MM.1S (cell line): Measurements from ENCODE around the gene CASZ1.

Source experiments
- DNase-seq: peaks from one replicate; pipeline ENCODE4 v3.0.0-alpha.2; 2015
- H2AFZ ChIP-seq: fragments of 300-600 bp; sonication (generic); 2 replicates; pipeline ENCODE4 v1.6.0; 2016; ENCODE audit warnings: antibody characterized with exemption, low read length
- H3F3A ChIP-seq: fragments of 300-600 bp; sonication (generic); 2 replicates; pipeline ENCODE4 v1.6.1; 2016; ENCODE audit warnings: mild to moderate bottlenecking, antibody characterized with exemption, low read length, moderate library complexity, mixed read lengths; ENCODE audit not compliant: insufficient read depth
- H3K27ac ChIP-seq: fragments of 300-600 bp; sonication (generic); 2 replicates; pipeline ENCODE4 v1.5.1; 2016; ENCODE audit warnings: mild to moderate bottlenecking, low read length
- H3K27me3 ChIP-seq: fragments of 300-600 bp; sonication (generic); replicated peaks from 2 replicates; pipeline ENCODE4 v1.6.0; 2016; ENCODE audit warnings: low read length; ENCODE audit not compliant: insufficient read depth
- H3K36me3 ChIP-seq: fragments of 300-600 bp; sonication (generic); replicated peaks from 2 replicates; pipeline ENCODE4 v1.6.1; 2016; ENCODE audit warnings: mild to moderate bottlenecking, low read length, mixed read lengths; ENCODE audit not compliant: insufficient read depth
- H3K4me1 ChIP-seq: fragments of 300-600 bp; sonication (generic); 2 replicates; pipeline ENCODE4 v1.6.1; 2016; ENCODE audit warnings: low read length, mixed read lengths
- H3K4me2 ChIP-seq: fragments of 300-600 bp; sonication (generic); 2 replicates; pipeline ENCODE4 v1.6.0; 2016; ENCODE audit warnings: low read depth, low read length
- H3K4me3 ChIP-seq: fragments of 300-600 bp; sonication (generic); 2 replicates; pipeline ENCODE4 v1.5.1; 2016; ENCODE audit warnings: low read length, mixed read lengths
- H3K79me2 ChIP-seq: fragments of 300-600 bp; sonication (generic); 2 replicates; pipeline ENCODE4 v1.6.1; 2016; ENCODE audit warnings: mixed run types, low read length, mixed read lengths
- H3K9ac ChIP-seq: fragments of 300-600 bp; sonication (generic); 2 replicates; pipeline ENCODE4 v1.6.1; 2016; ENCODE audit warnings: low read length, mixed read lengths
- H3K9me2 ChIP-seq: fragments of 300-600 bp; sonication (generic); replicated peaks from 2 replicates; pipeline ENCODE4 v1.6.1; 2016; ENCODE audit warnings: mild to moderate bottlenecking, low read length, mixed read lengths; ENCODE audit not compliant: insufficient read depth
- H3K9me3 ChIP-seq: fragments of 300-600 bp; sonication (generic); replicated peaks from 2 replicates; pipeline ENCODE4 v1.6.1; 2016; ENCODE audit warnings: mild to moderate bottlenecking, low read length, mixed read lengths; ENCODE audit not compliant: insufficient read depth
- H4K20me1 ChIP-seq: fragments of 300-600 bp; sonication (generic); 2 replicates; pipeline ENCODE4 v1.6.1; 2016; ENCODE audit warnings: mild to moderate bottlenecking, low read length, moderate library complexity, mixed read lengths; ENCODE audit not compliant: insufficient read depth
- CTCF ChIP-seq: fragments of 300-600 bp; sonication (generic); IDR thresholded peaks from 2 replicates; pipeline ENCODE4 v1.5.1; 2016; ENCODE audit warnings: antibody characterized with exemption, low read length, mixed read lengths
- EZH2 ChIP-seq: fragments of 300-600 bp; sonication (generic); optimal IDR thresholded peaks from 2 replicates; pipeline ENCODE3; 2017; ENCODE audit warnings: low read depth, mild to moderate bottlenecking, antibody characterized with exemption, low read length, mixed read lengths
- EZH2phosphoT487 ChIP-seq: fragments of 300-600 bp; sonication (generic); IDR thresholded peaks from 2 replicates; pipeline ENCODE4 v1.6.1; 2018; ENCODE audit warnings: antibody characterized with exemption, low read length

The CASZ1 gene

GRCh38 chr1:10800778-10801177 is 4.3 kb upstream of the CASZ1 start:
- no peaks in the 10 kb centered on the region for H3F3A ChIP-seq
- H3K27ac ChIP-seq, result no peak overlapping the region
- peaks cover 9% of the 10 kb centered on the region for H3K4me1 ChIP-seq
- no peaks in the 10 kb centered on the region for H3K9me2 ChIP-seq
- H3K36me3 ChIP-seq, result no peaks in the 10 kb centered on the region
- TF ChIP-seq EZH2phosphoT487, result no peak
- TF ChIP-seq EZH2, result no peak
- no peak for TF ChIP-seq CTCF
- no peak overlapping the region for H3K9ac ChIP-seq
- no peaks in the 10 kb centered on the region for H4K20me1 ChIP-seq
- no peak overlapping the region for H3K4me2 ChIP-seq
- H3K27me3 ChIP-seq, result peaks cover 93% of the 10 kb centered on the region
- H3K9me3 ChIP-seq, result no peaks in the 10 kb centered on the region
- H3K79me2 ChIP-seq, result no peaks in the 10 kb centered on the region
- DNase-seq, result no peak
- no peak overlapping the region for H3K4me3 ChIP-seq
- H2AFZ ChIP-seq, result no peak overlapping the region

GRCh38 chr1:10799726-10800125 is 3.3 kb upstream of the CASZ1 start:
- H3K4me2 ChIP-seq, result no peak overlapping the region
- no peaks in the 10 kb centered on the region for H3K36me3 ChIP-seq
- no peaks in the 10 kb centered on the region for H3K9me2 ChIP-seq
- no peak for TF ChIP-seq EZH2phosphoT487
- TF ChIP-seq CTCF, result no peak
- no peak for TF ChIP-seq EZH2
- no peaks in the 10 kb centered on the region for H4K20me1 ChIP-seq
- peaks cover 9% of the 10 kb centered on the region for H3K4me1 ChIP-seq
- no peaks in the 10 kb centered on the region for H3F3A ChIP-seq
- H3K79me2 ChIP-seq, result no peaks in the 10 kb centered on the region
- no peak overlapping the region for H3K9ac ChIP-seq
- H2AFZ ChIP-seq, result no peak overlapping the region
- peaks cover 94% of the 10 kb centered on the region for H3K27me3 ChIP-seq
- no peaks in the 10 kb centered on the region for H3K9me3 ChIP-seq
- H3K27ac ChIP-seq, result no peak overlapping the region
- DNase-seq, result no peak
- H3K4me3 ChIP-seq, result no peak overlapping the region

GRCh38 chr1:10795276-10796021 is 997 bp downstream of the CASZ1 start:
- Histone ChIP-seq H3K4me1 (no peaks in the 10 kb centered on the region), H3K4me2 (peak overlapping the region; percentile 74; the same call in 1 of the 2 replicates), H3F3A (no peaks in the 10 kb centered on the region), H2AFZ (0 out of 2 replicates have a peak overlapping the region, but pooled peaks have one; percentile 45), H3K9ac (no peak overlapping the region), H3K36me3 (no peaks in the 10 kb centered on the region), H3K27ac (no peak overlapping the region), H3K9me2 (no peaks in the 10 kb centered on the region), H3K79me2 (no peaks in the 10 kb centered on the region), H3K27me3 (peaks cover 89% of the 10 kb centered on the region), H3K9me3 (no peaks in the 10 kb centered on the region), H3K4me3 (peak overlapping the region; percentile 62), H4K20me1 (no peaks in the 10 kb centered on the region)
- DNase-seq, result no peak
- TF ChIP-seq EZH2 (peak; percentile 91), CTCF (no peak), EZH2phosphoT487 (no peak)
